Left lung (tissue), 10 donors: ENCODE data around the gene PSMA6. TPM values are rescaled to one million over a fixed set of nuclear protein-coding genes. Genes with fewer than 3 reads are reported as not detected.

Experiments used
- ATAC-seq: fragments of 200-7000 bp; cut with Tn5 transposase; one replicate; pipeline ENCODE4 v1.9.1; 2020; ENCODE audit warnings: moderate library complexity
- DNase-seq, 4 donors: peaks; one replicate each; pipeline ENCODE4 v3.0.0-alpha.2; 2013 to 2020
- H3K27ac ChIP-seq, 2 donors: fragments of 200-600 bp; sonication (generic) in 1 of 2; one replicate each; pipeline versions ENCODE4 v1.5.0 to v1.8.0; 2020 to 2021
- H3K27me3 ChIP-seq, 2 donors: fragments of 200-600 bp; sonication (generic) in 1 of 2; one replicate each; pipeline versions ENCODE4 v1.5.0 to v1.8.0; 2020 to 2021
- H3K36me3 ChIP-seq, 2 donors: fragments of 200-600 bp; sonication (generic) in 1 of 2; one replicate each; pipeline versions ENCODE4 v1.5.0 to v1.8.0; 2020 to 2021
- H3K4me1 ChIP-seq, 2 donors: fragments of 200-600 bp; one replicate each; pipeline ENCODE4 v1.8.0; 2021
- H3K4me3 ChIP-seq, 2 donors: fragments of 200-600 bp; sonication (generic) in 1 of 2; one replicate each; pipeline versions ENCODE4 v1.5.0 to v1.8.0; 2020 to 2021; ENCODE audit warnings: mild to moderate bottlenecking in 1 of 2
- H3K9me3 ChIP-seq, 2 donors: fragments of 200-600 bp; sonication (generic) in 1 of 2; one replicate each; pipeline versions ENCODE4 v1.5.0 to v1.8.0; 2020 to 2021
- intact Hi-C, 2 donors: fragments of 100-400 bp; cut with DNase I; formaldehyde crosslinking; loops; one replicate each; pipeline versions ENCODE4 v1.11.2 to v1.14.2; 2022
- polyA plus RNA-seq, 6 donors: library from polyadenylated mRNA; unstranded; fragments of 120-200 nt; gene quantifications; one replicate each; pipeline ENCODE4 v1.2.1, GENCODE V29; 2013; ENCODE audit not compliant: insufficient read length in 6 of 6
- total RNA-seq, 2 donors: library from RNA; stranded (reverse); fragmentation: NEBNext Ultra II Directional; extraction: Animal tissue kit (Norgen Biotek cat#: 25700); gene quantifications; one replicate each; pipeline ENCODE4 v1.2.1, GENCODE V29; 2021
- TF ChIP-seq, protein P1 (sequence below), 2 donors: fragments of 200-600 bp; sonication (generic) in 1 of 2; IDR thresholded peaks; one replicate each; pipeline versions ENCODE4 v1.5.0 to v1.8.0; 2021; ENCODE audit warnings: antibody characterized with exemption in 2 of 2
- donor health status: DM: no; HTN: yes; CAD: no.
- donor health status: DM: no; HTN: no; CAD: no.

PSMA6 gene
- total and polyA plus RNA-seq, 8 donors, result 139 to 258 (median 163) TPM

DNA sequence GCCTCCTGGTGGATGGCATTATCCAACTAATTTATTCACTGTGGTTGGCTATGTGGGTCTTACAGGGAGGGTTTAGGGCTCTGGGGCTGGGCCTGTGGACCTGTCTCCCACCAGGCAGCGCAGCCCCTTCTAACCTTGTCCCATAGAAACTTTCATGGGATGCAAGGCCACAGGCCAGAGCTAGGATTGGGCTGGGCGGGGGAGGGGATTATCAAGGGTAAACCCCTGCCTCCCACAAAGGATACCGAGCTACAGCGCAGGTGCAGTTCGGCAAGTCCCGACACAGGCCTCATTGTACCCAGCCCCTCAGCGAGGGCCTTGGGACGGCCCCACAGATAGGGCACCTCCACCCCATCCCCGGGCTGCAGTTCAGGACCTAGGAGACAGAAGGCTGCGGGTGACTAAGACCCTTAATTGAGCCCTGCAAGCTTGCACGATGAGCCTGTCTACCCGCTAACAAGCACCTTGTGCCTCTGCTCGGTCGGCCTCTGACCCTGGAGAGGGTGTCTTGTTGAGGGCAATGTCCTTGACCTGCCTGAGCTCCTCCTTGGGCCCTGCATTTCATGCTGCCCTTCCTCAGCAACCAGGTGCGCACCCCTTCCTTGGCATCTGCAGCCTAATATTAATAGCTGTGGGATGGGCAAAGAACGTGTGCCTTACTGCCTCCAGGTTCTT, 46.7 kb downstream of the PSMA6 start:
- Histone ChIP-seq H3K4me3 (no peak overlapping the region), H3K4me1 (peaks cover 55 to 98% of the 10 kb centered on the region in 2 donors), H3K36me3 (no peaks in the 10 kb centered on the region), H3K9me3 (no peaks in the 10 kb centered on the region), H3K27ac (peak overlapping the region; percentile 85 to 95), H3K27me3 (no peaks in the 10 kb centered on the region)
- TF ChIP-seq, protein P1, sequence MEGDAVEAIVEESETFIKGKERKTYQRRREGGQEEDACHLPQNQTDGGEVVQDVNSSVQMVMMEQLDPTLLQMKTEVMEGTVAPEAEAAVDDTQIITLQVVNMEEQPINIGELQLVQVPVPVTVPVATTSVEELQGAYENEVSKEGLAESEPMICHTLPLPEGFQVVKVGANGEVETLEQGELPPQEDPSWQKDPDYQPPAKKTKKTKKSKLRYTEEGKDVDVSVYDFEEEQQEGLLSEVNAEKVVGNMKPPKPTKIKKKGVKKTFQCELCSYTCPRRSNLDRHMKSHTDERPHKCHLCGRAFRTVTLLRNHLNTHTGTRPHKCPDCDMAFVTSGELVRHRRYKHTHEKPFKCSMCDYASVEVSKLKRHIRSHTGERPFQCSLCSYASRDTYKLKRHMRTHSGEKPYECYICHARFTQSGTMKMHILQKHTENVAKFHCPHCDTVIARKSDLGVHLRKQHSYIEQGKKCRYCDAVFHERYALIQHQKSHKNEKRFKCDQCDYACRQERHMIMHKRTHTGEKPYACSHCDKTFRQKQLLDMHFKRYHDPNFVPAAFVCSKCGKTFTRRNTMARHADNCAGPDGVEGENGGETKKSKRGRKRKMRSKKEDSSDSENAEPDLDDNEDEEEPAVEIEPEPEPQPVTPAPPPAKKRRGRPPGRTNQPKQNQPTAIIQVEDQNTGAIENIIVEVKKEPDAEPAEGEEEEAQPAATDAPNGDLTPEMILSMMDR (IDR thresholded peaks at IDR 0.05), result no peak
- ATAC-seq (no peak), DNase-seq (no peak)
- intact Hi-C loops, result loop anchor here in 1 of 2 donors (5.0 kb wide), 1 partner anchor 63 kb away; the partner anchor contains the start of gene NFKBIA

DNA sequence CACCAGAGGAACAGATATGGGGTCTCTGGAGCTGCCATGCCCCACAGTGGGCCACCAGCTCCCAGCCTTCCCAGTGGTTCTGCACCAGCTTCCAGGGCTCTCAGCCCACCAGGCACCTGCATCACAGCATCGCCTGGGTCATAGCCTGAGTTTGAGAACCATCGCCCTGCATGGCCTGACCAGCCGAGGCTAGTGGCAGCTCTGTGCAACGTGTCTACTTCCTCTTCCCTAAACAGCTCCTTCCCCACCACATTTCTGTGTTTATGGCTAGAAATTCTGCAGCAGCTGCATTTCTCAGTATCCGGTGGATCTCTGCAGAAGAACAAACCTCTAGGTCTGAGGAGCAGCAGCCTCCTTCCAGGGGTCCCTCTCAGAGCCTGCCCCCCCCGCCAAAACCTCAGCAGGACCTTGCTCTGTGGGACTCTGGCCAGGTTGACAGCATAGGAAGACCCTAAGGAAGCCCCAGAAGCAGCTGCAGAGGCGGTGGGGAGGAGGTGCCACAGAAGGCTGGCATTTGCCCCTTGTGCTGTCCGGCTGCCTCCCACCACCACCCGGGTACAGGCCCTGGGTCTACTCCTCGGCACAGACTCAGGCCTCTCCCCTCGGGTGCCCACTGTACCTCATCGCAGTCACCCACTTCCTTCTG, 47.7 kb downstream of the PSMA6 start:
- no peaks in the 10 kb centered on the region for H3K27me3 ChIP-seq
- intact Hi-C loops, result loop anchor here in 1 of 2 donors (5.0 kb wide), 1 partner anchor 62 kb away; the partner anchor contains the start of gene NFKBIA

DNA sequence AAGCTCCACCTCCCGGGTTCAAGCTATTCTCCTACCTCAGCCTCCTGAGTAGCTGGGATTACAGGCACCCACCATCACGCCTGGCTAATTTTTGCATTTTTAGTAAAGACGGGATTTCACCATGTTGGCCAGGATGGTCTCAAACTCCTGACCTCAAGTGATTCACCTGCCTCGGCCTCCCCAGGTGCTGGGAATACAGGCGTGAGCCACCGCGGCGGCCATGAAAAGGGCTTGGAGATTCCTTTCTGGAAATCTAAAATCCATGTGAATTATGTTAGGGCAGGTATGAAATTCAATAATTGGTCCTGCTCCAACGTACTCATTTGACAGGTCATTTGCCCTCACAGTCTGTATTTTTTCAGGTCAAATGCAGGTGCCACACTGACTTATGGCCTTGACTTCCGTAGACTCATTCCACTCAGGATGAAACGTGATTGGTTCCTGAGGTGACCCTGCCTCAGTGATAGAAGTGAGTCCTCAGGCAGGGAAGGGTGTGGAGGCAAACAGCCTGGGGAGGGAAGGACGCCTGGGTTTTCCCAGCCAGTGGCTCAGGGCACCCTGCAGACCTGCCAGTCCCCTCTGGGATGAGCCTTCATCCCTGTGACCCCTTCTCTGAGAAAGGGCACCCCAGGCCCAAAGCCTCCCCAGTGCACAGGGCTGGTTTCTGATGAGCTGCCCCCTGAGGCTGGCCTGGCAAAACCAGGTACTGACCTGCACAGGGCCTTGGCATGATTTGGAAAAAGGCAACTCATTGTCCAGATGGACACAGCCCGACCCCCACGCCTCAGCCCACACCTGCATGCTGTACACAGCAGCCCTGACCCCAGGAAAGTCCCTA, 48.7 kb downstream of the PSMA6 start:
- no peak overlapping the region for H3K4me3 ChIP-seq
- H3K9me3 ChIP-seq, result no peaks in the 10 kb centered on the region
- intact Hi-C loops, result no loop called here
- TF ChIP-seq, protein P1 (IDR thresholded peaks at IDR 0.05), result no peak
- H3K4me1 ChIP-seq, result peaks cover 42 to 93% of the 10 kb centered on the region in 2 donors
- ATAC-seq (no peak), DNase-seq (no peak)
- no peaks in the 10 kb centered on the region for H3K27me3 ChIP-seq
- no peaks in the 10 kb centered on the region for H3K36me3 ChIP-seq
- H3K27ac ChIP-seq, result peak overlapping the region; percentile 85 to 95

More for the DNA sequence above, 47.7 kb downstream of the PSMA6 start:
- Histone ChIP-seq H3K4me1 (peaks cover 52 to 97% of the 10 kb centered on the region in 2 donors), H3K36me3 (no peaks in the 10 kb centered on the region), H3K4me3 (no peak overlapping the region), H3K9me3 (no peaks in the 10 kb centered on the region), H3K27ac (peak overlapping the region; percentile 85 to 95)
- ATAC-seq (no peak), DNase-seq (peak in 2 of 4 donors; percentile 72 to 84)
- TF ChIP-seq, protein P1 (IDR thresholded peaks at IDR 0.05), result no peak

DNA sequence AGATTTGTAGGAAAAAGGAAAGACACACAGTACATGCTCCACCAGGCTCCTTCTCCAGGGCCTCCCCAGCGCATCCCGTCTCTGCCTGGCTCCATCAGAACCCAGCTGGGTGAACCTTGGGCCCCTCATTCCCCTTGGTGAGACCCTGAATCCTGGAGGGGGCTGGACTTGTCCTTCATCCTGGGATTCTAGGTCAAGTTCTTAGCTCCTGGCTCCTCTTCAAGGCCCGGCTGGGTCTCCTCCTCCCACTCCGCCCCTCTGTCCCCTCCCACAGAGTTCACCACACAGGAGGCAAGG, 49.2 kb downstream of the PSMA6 start:
- TF ChIP-seq, protein P1 (IDR thresholded peaks at IDR 0.05), result no peak
- intact Hi-C loops, result no loop called here
- Histone ChIP-seq H3K36me3 (no peaks in the 10 kb centered on the region), H3K4me3 (no peak overlapping the region), H3K9me3 (no peaks in the 10 kb centered on the region), H3K27me3 (no peaks in the 10 kb centered on the region), H3K4me1 (peaks cover 37 to 87% of the 10 kb centered on the region in 2 donors), H3K27ac (peak overlapping the region; percentile 85 to 95)
- ATAC-seq, result no peak
- no peak for DNase-seq
